ENCODE results near the gene ANK3.

ANK3 gene

DNA sequence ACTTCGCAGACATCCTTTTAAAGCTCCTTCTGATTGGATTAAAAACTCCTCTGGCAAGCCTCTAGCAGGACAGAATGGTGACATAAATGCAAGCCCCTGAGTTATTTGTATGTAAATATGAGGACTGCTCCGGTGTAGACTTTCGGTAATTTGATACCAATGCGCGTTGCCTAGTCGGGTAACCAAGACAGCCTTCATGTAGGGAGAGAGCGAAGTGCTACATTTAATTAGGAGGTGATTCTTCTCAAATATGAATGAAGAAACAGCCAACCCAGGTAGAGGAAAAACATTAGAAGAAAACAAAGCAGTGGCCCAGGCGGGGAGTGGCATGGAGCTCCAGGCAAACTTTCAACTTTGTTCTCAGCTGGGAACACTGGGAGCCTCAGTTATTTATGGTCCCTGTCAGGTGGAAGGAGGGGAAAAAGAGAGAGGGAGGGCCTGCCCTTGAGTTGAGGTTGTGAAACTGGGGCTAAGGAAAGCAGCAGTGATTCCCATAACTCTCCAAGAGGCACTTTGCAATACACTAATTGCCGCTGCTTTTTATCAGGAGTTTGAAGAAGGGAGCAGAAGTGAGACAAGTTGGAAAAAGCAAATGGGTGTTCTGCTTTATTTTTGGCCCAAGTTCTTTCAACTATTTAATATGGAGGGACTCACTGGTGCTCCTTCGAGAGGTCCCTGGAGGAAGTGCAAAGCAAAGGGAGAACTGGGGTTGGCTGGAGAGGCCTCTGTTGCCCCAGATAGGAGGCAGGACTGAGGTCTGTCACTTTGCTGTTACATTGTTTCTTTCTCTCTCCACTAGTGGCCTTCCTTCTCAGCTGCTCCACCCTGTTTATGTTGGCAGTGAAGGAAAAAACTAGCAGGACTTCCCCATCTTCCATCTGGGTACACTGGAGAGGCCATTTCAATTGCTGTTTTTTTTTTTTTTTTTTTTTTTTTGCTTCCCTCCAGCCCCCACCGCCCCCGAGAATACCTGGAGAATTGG, 248.7 kb downstream of the ANK3 start:
- no peak for DNase-seq (ENCODE audit: low read depth in 2 of 2)

DNA sequence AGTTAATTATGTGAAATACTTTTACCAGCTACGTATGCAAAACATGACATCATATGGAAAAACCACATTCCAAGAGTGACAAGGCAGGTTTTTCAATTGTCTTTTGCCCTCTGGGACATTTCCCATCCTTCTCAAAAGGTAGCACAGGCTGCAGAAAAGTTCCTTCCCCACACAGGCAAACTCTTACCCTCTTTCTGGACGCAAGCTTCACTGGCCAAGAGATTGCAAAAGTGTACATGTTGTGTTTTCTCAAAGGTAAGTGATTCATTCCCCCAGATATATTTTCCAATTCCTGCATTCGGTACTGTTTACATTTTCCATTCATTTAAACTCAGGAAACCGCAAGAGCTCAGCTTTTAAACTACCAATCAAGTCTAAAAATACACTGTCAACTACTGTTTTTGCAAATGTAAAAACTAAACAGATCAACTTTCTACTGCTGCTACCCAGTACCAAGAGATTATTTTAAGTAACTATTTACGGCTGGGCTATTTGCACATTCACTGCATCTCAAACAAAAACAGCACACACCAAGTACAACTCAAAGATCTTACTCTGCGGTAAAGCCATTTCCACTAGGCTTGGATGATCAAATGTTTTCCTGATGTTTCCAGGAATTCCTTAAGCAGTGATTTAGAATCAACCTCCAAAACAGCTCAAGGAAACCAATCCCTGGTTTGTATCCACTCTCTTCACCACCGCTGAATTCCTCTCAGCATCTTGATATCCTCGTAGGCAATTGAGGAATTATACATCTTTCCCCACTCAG, 249.7 kb downstream of the ANK3 start:
- DNase-seq (ENCODE audit: low read depth in 2 of 2), result no peak

DNA sequence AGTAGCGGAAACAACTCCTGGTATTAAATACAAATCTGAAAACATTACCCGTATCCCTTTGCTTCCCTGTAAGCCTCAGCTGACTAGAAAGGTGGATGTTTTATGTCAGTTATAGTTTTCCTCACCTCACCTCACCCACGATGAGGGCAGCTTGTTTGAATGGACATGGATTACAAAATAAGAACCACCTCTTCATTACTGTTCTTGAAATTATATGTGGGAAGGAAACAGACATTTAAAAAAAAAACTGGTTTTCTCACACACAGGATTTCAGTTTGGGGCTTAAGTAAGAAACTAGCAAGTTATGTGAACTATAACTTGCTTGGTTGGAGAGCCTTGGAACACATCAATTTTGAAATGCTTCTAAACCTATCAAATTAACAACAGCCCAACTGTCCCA, 250.4 kb downstream of the ANK3 start:
- no peak for DNase-seq (ENCODE audit: low read depth in 2 of 2)

DNA sequence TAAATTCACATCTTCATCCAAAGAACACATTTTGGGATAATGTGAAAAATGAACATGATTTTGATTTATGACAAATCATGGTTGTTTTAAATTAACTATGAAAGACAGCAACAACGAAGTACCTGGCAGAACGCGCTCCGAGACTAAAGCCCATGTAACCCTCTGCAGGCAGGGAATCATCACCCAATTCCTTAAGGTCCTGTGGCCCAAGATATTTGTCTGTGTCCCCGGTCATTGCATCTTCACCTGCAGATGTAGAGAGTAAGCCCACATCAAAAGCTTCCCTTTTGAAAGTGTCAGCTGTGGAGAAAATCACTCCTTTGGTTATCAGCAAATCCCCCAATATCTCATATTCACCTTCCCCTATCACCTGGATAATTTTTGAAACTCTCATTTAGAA, 250.8 kb downstream of the ANK3 start:
- DNase-seq (ENCODE audit: low read depth in 2 of 2), result no peak

DNA sequence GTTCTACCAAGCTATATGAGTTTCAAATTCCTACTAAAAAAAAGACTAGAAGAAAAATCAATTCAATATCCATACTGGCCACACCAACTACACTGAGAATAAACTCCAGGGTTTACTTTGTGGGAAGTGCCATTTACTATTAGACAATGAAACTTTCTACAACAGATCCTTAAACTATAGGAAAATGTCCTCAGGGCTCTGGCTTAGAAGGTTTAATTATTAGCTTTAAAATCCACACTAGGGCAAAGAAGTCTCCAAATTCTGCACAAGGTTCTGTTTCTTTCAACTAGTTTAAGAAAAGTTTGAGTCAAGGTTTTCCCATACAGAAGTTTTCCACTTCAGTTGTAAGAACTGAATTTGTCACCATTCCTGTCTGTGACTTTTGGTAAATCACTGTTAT, 251.6 kb downstream of the ANK3 start:
- DNase-seq (ENCODE audit: low read depth in 2 of 2), result no peak

DNA sequence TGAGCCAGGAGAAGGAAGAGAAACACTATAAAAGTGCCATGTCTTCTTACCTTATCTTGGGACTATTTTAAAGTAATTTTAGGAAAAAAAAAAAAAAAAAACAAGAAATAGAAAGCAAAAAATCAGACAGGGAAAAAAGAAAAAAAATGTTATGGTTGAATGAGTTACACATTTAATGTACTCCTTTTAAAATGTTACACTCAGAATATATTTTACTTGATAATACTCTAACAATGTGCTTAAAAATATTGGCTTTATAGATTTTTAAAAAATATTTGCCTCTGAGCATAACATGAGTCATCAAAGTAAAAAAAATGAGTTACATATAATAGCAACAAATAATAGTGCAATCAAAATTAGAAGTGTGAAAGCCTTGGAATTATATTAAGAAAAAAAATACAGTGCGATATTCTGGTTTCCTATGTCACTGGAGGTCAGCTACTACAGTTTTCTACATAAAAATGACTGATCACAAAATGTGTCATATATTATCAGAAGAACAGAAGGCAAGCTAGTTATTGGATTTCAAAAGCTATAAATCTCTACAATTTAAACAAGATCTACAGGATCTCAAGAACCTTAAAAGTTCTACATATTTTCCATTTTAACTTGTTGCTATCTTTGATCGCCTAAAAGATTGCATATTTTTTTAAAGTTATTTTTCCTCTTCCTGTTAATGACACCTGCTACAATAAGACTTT, 252.2 kb downstream of the ANK3 start:
- no peak for DNase-seq (ENCODE audit: low read depth in 2 of 2)

DNA sequence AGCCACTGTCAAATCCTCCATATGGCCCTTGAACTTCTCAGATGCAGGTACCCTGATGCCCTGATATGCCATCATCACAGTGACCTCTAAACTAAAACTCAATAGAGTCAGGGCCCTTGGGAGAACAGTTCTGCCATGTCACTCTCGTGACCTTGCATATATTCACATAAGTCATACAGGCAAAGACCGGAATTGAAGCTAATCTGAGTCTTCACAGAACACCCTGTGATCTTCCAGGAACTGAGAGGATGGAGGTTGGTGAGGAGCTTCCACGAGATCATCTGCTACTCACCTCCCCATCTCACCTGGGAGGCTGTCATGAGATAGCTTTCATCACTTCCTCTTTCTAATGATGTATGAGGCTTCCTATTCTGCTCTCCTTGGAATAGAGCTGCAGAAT, 254.7 kb downstream of the ANK3 start:
- DNase-seq (ENCODE audit: low read depth in 2 of 2), result no peak

DNA sequence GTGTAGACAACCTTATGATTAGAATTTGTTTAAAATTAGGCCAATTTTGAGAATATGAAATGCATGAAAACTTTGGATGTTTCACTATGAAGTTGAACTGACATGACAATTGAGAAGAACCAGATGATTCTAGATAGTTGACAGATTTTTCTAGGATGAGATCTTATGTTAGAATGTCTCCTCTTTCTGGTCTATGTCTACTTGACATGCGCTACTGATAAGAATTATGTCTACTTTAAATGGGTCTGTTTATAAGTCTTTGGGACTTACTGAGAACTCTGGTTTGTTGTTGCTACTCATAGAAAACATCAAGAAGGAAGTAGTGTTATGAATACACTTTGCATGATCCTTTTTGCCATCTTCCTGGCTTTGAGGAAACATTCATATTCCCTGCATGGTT, 255.1 kb downstream of the ANK3 start:
- no peak for DNase-seq (ENCODE audit: low read depth in 2 of 2)

DNA sequence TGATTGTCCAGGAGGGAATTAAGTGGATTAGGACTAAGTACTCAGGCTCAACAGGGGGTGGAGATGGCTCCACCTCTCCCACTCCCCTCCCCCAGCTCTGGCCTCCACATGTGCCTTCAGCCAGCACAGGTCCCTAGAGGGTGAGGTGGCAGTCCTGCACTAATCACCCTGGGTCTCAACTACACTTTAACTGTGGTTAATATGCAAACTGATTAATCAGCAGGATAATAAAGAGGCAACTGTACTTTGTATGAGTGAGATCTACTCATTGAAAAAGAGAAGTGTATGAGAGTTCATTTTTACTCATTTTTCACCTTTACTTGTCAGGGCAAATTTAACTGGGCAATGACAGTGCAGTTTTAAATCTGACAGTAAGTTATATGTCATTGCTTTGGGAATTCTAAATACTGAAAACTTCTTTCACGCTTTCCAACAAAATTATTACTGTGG, 259.5 kb downstream of the ANK3 start:
- no peak for DNase-seq (ENCODE audit: low read depth in 2 of 2)

DNA sequence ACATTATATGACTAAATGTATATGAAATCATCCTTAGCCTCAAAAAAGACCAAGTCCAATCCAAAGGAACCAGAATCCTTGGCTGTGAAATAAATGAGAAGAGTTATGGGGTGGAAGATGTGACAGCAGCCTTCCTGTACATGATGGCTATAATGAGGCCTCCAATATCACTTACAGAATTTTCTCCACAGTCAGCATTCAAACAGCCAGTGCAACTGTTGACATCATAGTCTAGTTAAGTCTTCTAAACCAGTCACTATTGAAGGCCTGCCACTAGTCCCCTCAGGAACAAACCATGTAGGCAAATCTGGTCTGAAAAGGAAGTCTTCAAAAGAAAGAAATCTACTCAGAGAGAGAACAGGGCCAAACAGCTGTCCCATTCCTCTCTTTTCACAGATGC, 263.8 kb downstream of the ANK3 start:
- no peak for DNase-seq (ENCODE audit: low read depth in 2 of 2)

DNA sequence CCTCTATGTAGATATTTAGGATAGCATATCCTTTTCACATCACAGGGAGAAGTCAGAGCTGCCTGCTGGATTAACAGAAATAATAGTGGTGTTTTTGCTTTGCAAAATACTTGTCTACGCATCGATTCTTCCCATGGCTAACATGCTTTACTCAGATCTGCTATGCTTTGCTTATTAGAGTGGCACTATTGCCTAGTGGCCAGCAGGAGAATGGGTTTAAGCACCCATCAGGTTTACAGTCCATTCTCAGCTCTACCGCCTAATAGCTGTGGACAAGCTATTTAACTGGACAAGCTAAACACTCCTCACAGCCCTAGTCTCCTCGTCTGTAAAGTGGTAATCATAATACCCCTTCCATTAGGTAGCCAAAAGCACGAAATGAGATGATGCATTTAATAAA, 265.1 kb downstream of the ANK3 start:
- no peak for DNase-seq (ENCODE audit: low read depth in 2 of 2)

DNA sequence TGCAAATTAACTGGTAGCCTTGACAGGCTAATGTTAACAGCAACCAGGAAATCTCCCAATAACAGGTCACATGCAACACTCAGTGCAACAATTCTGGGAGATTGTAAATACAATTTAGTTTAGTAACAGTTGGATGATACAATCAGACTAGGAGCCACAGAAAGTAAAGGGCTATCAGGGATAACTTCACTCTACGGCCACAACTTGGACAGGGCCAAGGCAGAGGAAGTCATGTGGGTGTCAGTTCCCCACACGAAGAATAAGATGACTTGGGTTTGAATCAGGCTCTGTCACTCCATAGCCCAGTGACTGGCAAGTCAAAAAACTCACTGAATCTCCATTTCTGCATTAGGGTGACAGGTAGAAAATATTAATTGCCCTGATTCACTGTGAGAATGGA, 266.0 kb downstream of the ANK3 start:
- no peak for DNase-seq (ENCODE audit: low read depth in 2 of 2)

DNA sequence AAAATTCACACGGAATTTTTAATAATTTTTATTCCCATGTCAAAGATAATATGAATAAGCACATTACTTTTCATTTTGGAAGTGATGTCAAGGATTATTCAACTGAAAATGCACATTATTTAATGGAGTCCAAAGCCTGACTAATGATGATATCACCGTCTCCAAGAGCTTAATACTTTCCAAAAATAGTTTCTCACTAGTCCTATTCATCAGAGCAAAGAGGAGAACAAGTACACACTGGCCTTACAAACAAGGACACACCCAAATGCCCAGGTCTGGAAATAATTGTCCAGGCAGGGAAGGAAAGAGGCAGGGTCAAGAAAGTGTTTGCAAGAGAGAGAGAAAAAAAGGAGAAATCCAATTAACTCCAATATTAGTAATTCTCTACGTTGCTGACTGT, 266.5 kb downstream of the ANK3 start:
- no peak for DNase-seq (ENCODE audit: low read depth in 2 of 2)

DNA sequence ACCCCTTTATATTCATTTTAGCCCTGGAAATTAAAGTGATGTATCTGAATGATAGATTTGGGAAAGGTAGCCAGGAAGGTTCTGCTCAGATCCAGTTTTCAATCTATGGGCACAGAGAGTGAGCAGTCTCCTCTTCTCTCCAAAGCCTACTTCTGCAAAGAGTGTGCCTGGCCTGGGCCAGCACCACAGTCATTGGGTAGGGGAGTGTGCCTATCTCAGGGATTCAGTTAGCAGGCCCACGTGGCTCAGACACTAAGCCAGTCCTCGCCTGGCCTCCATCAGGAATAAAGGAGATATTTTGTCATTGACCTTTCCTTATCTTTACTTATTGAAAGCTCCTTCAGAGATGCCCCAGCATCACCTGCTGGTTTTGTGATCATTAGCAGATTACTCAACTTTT, 267.5 kb downstream of the ANK3 start:
- DNase-seq (ENCODE audit: low read depth in 2 of 2), result no peak

DNA sequence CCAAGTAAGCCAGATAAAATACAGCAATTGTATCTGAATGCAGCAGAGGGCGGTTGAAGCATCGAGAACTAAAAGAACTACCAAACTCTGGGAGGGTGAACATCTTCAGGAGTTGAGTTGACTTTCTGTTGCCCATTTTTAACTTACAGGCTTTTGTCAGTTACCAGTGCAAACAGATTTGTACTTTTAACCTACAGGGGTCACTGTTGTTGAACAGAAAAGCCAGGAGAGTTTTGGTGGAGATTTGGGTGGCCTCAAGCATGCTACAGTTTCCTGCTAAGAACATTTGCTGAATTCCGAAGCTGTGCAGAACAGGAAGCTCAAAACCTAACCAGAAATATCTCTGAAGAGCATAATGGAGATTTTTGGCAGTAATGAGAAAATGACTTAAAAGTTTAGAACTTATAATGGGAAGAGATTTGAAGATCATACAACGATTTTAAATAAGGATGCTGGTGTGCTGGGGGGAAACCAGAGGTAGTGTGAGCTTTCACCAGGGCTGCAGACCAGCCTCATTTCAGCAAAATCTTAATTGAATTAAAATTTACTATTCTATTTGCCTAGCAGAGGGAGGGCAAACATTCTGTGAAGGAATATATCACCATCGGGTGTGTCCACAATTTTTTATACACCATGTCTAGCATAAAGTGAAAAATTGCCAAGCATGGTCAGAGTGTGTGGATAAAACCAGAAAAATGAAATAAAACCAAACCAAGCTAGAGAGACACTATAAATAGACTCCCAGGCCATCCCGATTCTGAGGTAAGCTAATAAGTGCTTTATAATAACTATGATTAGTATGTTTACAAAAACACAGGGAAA, 274.7 kb downstream of the ANK3 start:
- DNase-seq (ENCODE audit: low read depth in 2 of 2), result no peak

DNA sequence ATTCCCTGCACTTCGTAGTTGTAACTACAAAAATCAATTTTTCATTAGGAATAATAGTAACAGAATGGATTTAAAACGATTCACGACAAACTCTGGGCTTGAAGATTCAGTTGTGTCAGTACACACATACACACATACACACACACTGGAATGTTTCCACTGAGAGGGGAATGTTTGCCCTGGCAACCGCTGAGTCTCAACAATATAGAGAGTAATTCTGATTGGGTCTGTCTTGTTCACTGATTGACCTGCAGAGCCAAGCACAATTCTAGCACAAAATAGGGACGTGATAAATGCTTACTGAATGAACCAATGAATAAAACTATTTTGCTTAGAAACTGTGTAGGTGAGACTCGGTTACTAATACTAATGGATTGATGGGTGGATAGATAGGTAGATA, 278.9 kb downstream of the ANK3 start:
- no peak for DNase-seq (ENCODE audit: low read depth in 2 of 2)

DNA sequence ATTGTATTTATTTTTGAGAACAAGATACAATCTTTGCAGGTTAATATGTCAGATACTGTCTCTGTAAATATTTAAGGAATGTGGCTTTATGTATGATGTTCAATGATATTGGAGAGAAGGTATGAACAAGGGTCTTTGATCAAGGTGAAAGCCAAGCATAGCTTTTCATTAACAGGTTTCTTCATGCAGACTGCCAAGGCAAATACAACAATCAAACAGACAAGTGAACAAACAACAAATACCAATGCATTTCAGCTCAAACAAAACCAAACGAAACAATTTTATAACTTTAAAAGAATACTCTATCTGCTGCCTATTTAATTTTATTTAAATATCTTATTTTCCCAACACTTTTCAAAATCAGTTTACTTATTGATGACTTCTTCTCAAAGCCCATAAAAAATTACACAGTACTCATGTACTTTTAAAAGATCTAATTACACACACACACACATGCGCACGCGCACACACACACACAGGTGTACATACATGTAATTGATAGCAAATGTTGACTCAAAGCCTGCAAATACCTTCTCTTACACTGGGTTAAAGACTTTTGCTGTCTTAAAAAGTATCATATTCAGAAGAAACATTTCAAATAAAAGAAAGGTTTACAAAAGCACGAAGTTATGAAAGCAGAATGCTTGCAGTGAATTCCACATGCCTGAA, 282.2 kb downstream of the ANK3 start:
- no peak for DNase-seq (ENCODE audit: low read depth in 2 of 2)

DNA sequence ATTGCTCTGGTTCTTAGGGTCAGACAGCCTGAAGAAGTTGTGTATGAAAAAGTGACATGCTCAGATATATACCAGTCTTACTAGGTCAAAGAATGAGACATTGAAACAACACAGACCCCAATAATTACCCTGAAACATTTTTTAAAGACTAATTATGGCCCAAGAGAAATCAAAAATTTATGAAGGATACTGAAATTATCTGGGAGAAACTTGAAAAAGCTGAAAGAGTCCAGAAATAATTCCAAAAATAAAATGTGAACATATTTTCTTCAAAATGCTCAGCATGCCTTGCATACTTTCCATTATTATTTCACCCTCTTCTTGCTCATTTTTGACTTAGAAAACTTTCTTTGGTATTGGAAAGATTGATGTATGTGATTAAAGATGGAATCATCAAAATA, 284.4 kb downstream of the ANK3 start:
- no peak for DNase-seq (ENCODE audit: low read depth in 2 of 2)

DNA sequence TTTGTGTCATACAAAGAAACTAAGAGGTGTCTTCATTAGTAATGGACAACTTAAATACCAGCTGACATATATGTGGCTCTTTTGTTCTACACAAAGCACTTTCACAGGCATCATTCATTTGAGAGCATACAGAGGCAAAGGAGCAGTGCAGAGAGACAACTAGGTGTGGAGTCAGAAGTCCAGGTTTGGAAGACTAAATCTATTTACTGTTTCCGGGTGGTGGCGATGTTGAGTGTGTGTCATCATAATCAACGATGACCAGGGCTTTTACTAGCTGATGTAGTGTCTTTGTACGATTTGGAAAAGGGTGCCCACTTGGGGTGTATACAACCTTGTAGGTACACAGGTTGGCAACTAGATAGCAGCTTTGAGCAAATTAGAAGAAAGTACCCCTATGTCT, 287.9 kb downstream of the ANK3 start:
- DNase-seq (ENCODE audit: low read depth in 2 of 2), result no peak

DNA sequence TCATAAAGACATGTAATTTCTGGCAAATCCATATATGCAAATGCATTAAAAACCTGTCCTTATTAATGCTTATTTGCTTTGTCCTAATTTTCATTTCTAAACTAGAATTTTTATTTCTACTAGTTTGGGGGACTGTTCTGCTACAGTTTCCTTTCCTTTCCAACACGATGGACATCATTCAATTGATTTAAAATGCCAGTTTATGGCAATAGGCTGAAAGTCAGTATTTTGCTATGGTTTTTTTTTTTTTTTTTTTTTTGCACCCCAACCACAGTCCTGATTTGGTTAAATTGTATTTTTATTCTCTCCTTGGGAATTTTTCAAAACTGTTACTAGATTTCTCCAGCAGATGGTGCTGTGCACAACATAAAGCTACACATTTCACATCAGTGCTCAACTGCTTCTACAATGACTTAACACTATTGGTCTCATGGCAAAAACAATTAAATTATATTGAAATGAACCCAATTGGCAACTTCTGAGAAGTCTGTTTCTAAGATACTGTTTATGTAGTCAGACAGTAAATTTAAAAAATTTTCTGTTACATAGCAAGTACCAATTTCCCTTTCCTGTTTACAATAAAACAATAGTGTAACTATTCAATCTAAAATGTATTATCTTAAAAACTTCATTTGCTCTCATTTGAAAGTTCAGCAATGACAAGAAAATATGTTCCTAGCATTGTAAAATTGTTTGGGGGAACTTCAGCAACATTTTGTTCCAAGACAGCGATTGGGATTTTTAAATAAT, 289.5 kb downstream of the ANK3 start:
- DNase-seq (ENCODE audit: low read depth in 2 of 2), result no peak
